ENCODE data around the gene C2orf72.

Gene C2orf72

GRCh38 chr2:231037731-231038482, 584 bp downstream of the C2orf72 start:
- Histone ChIP-seq H3K4me2 (peak overlapping the region; percentile 78 to 94 (median 87)), H3K36me3 (no peaks in the 10 kb centered on the region), H3K4me3 (peak overlapping the region; percentile 45 to 69 (median 58)), H3K27me3 (peaks cover 59 to 84% (median 72%) of the 10 kb centered on the region in 11 experiments), H3K4me1 (peaks cover 0 to 10% (median 2%) of the 10 kb centered on the region in 10 experiments; a peak in 7 of 20 replicates), H4K20me1 (peaks cover 0 to 10% (median 0%) of the 10 kb centered on the region in 11 experiments; a peak in 3 of 22 replicates), H3K9me3 (replicated peaks in 1 of 11) (no peaks in the 10 kb centered on the region), H3K27ac (no peak overlapping the region), H3K9ac (peak overlapping the region in 3 of 11 experiments; percentile 36 to 60 (median 50); a peak in 3 of 22 replicates)
- TF ChIP-seq Cebpa-rat (IDR thresholded peaks at IDR 0.05): no peak

GRCh38 chr2:231038483-231039293, 1.4 kb downstream of the C2orf72 start:
- Histone ChIP-seq H3K27me3 (peaks cover 59 to 82% (median 72%) of the 10 kb centered on the region in 11 experiments), H3K9ac (no peak overlapping the region), H3K4me1 (peaks cover 0 to 10% (median 2%) of the 10 kb centered on the region in 10 experiments; a peak in 7 of 20 replicates), H3K4me3 (no peak overlapping the region), H4K20me1 (peaks cover 0 to 10% (median 0%) of the 10 kb centered on the region in 11 experiments; a peak in 3 of 22 replicates), H3K27ac (no peak overlapping the region), H3K36me3 (no peaks in the 10 kb centered on the region), H3K4me2 (no peak overlapping the region), H3K9me3 (replicated peaks in 1 of 11) (no peaks in the 10 kb centered on the region)
- no peak for TF ChIP-seq Cebpa-rat (IDR thresholded peaks at IDR 0.05)

- H3K27ac ChIP-seq: no peak overlapping the region
- no peaks in the 10 kb centered on the region for H3K9me3 ChIP-seq (replicated peaks in 1 of 11)
- H3K27me3 ChIP-seq: peaks cover 59 to 76% (median 72%) of the 10 kb centered on the region in 11 experiments
- no peak overlapping the region for H3K4me2 ChIP-seq
- H3K4me3 ChIP-seq: no peak overlapping the region
- H3K4me1 ChIP-seq: peaks cover 0 to 10% (median 2%) of the 10 kb centered on the region in 10 experiments; a peak in 7 of 20 replicates
- H4K20me1 ChIP-seq: peaks cover 0 to 10% (median 0%) of the 10 kb centered on the region in 11 experiments; a peak in 3 of 22 replicates
- TF ChIP-seq Cebpa-rat (IDR thresholded peaks at IDR 0.05): no peak
- no peak overlapping the region for H3K9ac ChIP-seq
- no peaks in the 10 kb centered on the region for H3K36me3 ChIP-seq
Measured at GRCh38 chr2:231039294-231039664, 2.0 kb downstream of the C2orf72 start.

GRCh38 chr2:231039821-231040364, 2.6 kb downstream of the C2orf72 start:
- H3K4me1 ChIP-seq: peaks cover 0 to 10% (median under 1%) of the 10 kb centered on the region in 10 experiments; a peak in 7 of 20 replicates
- no peak overlapping the region for H3K4me3 ChIP-seq
- H4K20me1 ChIP-seq: peaks cover 0 to 10% (median 0%) of the 10 kb centered on the region in 11 experiments; a peak in 3 of 22 replicates
- H3K27ac ChIP-seq: no peak overlapping the region
- H3K36me3 ChIP-seq: no peaks in the 10 kb centered on the region
- TF ChIP-seq Cebpa-rat (IDR thresholded peaks at IDR 0.05): no peak
- H3K9me3 ChIP-seq (replicated peaks in 1 of 11): no peaks in the 10 kb centered on the region
- peak overlapping the region in 2 of 11 experiments; percentile 19 to 30; a peak in 5 of 22 replicates for H3K4me2 ChIP-seq
- H3K27me3 ChIP-seq: peaks cover 57 to 72% (median 69%) of the 10 kb centered on the region in 11 experiments
- H3K9ac ChIP-seq: no peak overlapping the region

DNA sequence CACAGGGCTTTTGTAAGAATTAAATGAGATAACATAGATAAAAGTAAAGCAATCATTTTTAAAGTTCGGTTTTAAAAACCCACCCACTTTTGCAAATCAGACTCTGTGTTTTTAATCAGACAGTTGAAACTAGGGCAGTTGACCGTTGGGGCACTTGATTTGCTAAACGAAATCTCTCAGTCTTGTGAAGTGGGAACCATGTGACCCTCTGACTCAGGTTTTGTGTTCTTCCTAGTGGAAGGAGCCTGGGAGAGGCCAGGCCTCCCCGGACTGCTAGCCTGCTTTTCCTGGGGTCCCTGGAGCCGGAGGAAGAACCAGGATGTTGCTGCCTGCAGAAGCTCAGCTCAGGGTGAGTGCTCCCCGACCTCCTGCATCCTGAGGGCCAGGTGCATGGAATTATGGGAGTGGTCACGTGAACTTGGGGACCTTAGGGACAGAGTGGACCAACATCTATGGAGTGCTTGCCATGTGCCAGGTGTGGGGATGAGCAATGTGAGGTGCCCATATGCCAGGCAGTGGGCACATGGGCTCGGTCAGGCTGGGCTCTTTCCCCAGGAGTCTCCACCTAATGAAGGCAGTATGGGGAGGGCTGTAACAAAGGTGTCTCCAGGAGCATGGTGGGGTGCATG, 3.9 kb downstream of the C2orf72 start:
- TF ChIP-seq Cebpa-rat (IDR thresholded peaks at IDR 0.05): no peak
- no peak overlapping the region for H3K9ac ChIP-seq
- H3K4me2 ChIP-seq: no peak overlapping the region
- peaks cover 0 to 10% (median 0%) of the 10 kb centered on the region in 11 experiments; a peak in 3 of 22 replicates for H4K20me1 ChIP-seq
- no peak overlapping the region for H3K27ac ChIP-seq
- peaks cover 0 to 10% (median 0%) of the 10 kb centered on the region in 10 experiments; a peak in 7 of 20 replicates for H3K4me1 ChIP-seq
- peaks cover 44 to 59% (median 57%) of the 10 kb centered on the region in 11 experiments for H3K27me3 ChIP-seq
- no peaks in the 10 kb centered on the region for H3K9me3 ChIP-seq (replicated peaks in 1 of 11)
- H3K4me3 ChIP-seq: no peak overlapping the region
- H3K36me3 ChIP-seq: no peaks in the 10 kb centered on the region

DNA sequence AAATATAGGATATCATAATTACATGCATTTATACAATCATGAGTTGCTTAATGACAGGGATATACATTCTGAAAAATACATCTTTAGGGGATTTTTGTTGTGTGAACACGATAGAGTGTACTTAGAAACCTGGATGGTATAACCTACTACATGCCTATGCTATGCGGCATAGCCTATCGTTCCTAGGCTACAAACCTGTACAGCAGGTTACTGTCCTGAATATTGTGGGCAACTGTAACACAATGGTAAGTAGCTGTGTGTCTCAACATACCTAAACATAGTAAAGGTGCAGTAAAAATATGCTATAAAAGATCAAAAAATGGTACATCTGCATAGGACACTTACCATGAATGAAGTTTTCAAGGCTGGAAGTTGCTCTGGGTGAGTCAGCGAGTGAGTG, 6.5 kb downstream of the C2orf72 start:
- Histone ChIP-seq H4K20me1 (peaks cover 0 to 7% (median 0%) of the 10 kb centered on the region in 11 experiments; a peak in 3 of 22 replicates), H3K27me3 (peaks cover 18 to 33% (median 31%) of the 10 kb centered on the region in 11 experiments), H3K4me2 (no peak overlapping the region), H3K4me3 (no peak overlapping the region), H3K36me3 (no peaks in the 10 kb centered on the region), H3K9me3 (replicated peaks in 1 of 11) (no peaks in the 10 kb centered on the region), H3K4me1 (peaks cover 0 to 5% (median 0%) of the 10 kb centered on the region in 10 experiments; a peak in 2 of 20 replicates), H3K27ac (no peak overlapping the region), H3K9ac (no peak overlapping the region)
- no peak for TF ChIP-seq Cebpa-rat (IDR thresholded peaks at IDR 0.05)

DNA sequence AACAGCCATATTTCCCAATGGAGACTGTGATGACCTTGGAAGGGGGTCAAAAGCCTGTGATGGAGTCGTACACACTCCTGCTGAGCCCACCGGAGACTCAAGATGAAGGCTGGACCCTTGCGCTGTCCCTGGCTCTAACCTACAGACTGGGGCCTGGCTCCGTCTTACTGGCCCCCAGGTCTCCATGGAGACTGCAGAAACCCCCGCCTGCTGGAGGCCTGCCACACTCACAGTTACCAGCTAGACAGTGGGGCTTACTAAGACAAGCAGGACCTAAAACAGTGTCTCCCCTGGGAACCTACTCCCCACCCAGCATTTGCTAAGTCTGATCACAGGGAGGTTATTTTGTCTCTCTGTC, 9.6 kb downstream of the C2orf72 start:
- H3K27me3 ChIP-seq: peaks cover 0 to 4% (median 1%) of the 10 kb centered on the region in 11 experiments; a peak in 4 of 22 replicates

GRCh38 chr2:231047274-231047922, 10.1 kb downstream of the C2orf72 start:
- Histone ChIP-seq H3K4me1 (peaks cover 0 to 26% (median 22%) of the 10 kb centered on the region in 10 experiments; a peak in 16 of 20 replicates), H4K20me1 (no peaks in the 10 kb centered on the region; a peak in 1 of 22 replicates), H3K4me2 (no peak overlapping the region), H3K9ac (no peak overlapping the region), H3K36me3 (no peaks in the 10 kb centered on the region), H3K27ac (no peak overlapping the region), H3K9me3 (replicated peaks in 1 of 11) (no peaks in the 10 kb centered on the region), H3K27me3 (peaks cover 0 to 5% (median 0%) of the 10 kb centered on the region in 11 experiments; a peak in 2 of 22 replicates), H3K4me3 (no peak overlapping the region)
- no peak for TF ChIP-seq Cebpa-rat (IDR thresholded peaks at IDR 0.05)

More for the DNA sequence above, 9.6 kb downstream of the C2orf72 start:
- H3K9me3 ChIP-seq (replicated peaks in 1 of 11): no peaks in the 10 kb centered on the region
- H4K20me1 ChIP-seq: peaks cover 0 to under 1% (median 0%) of the 10 kb centered on the region in 11 experiments; a peak in 1 of 22 replicates
- H3K9ac ChIP-seq: no peak overlapping the region
- no peak overlapping the region for H3K4me3 ChIP-seq
- H3K27ac ChIP-seq: no peak overlapping the region
- no peaks in the 10 kb centered on the region for H3K36me3 ChIP-seq
- H3K4me2 ChIP-seq: no peak overlapping the region
- no peak for TF ChIP-seq Cebpa-rat (IDR thresholded peaks at IDR 0.05)
- peaks cover 0 to 21% (median 17%) of the 10 kb centered on the region in 10 experiments; a peak in 16 of 20 replicates for H3K4me1 ChIP-seq
